ACHN (cell line): Measurements from ENCODE around the gene CHRND.

Source experiments
- DNase-seq: peaks from one replicate; pipeline ENCODE4 v3.0.0-alpha.2; 2015
- in situ Hi-C: cut with HindIII; loops from 2 replicates; pipeline ENCODE4 v1.10.0; 2017; ENCODE audit warnings: low sequenced_read_pairs, low pct_ligation_motif_present, low pct_unique_long_range_greater_than_20kb

CHRND gene

DNA sequence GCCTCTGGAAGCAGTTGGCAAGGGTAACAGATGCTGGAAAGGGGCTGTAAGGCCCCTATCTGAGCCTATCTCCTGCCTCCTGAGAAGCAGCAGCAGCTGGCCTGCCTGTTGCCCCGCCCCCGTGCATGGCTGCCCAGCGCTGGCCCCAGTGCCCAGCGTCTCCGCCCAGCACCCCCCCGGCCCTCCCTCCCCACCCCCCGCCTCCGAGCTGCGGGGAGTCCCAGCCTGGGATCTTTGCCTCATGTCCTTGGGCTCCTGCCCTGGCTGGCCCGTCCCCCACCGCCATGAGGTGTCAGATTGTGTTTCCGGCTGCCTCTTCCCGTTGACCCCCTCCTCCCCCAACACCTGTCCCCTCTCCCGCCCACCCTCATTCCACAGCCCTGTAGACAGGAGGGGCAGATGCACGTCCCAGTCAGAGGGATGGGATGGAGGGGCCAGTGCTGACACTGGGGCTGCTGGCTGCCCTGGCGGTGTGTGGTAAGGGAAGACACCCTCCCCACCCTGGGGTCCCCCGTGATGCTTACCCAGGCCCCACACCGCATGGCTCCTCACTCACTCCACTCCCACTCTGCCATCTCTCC lies at the start of gene CHRND:
Gene CHRND, plus strand, starts transcription at position 370 of the 581 bp plus-strand sequence. Its CDS starts 56 bp downstream, at position 426.
- in situ Hi-C loops = no loop called here
- DNase-seq = no peak

DNA sequence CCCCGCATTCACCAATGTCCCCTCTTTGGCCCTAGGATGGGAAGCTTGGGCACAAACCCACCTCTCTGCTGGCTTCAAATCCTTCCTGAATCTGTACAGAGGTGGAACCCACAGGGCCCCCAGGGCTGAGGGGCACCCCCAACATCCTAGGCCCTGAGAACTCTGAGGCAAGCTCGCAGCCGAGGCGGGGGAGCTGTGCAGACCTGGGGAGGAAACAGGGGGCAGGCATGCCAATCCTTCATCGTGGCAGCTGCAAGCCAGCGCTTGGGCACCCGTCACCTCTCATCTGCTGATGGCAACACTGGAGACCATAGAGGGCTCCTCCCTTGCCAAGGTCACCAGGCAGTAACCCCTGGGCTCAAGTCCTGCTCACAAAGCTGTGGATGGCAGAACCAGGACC lies 49.2 kb upstream of the CHRND start:
- no peak for DNase-seq
- in situ Hi-C loops = no loop called here

- no peak for DNase-seq
- in situ Hi-C loops = no loop called here
Measured at GRCh38 chr2:232477751-232478510, 48.0 kb upstream of the CHRND start.

GRCh38 chr2:232478571-232479340 lies 47.2 kb upstream of the CHRND start:
- no peak for DNase-seq
- in situ Hi-C loops = no loop called here

- in situ Hi-C loops = no loop called here
- no peak for DNase-seq
Measured at GRCh38 chr2:232479341-232480200, 46.4 kb upstream of the CHRND start.

DNA sequence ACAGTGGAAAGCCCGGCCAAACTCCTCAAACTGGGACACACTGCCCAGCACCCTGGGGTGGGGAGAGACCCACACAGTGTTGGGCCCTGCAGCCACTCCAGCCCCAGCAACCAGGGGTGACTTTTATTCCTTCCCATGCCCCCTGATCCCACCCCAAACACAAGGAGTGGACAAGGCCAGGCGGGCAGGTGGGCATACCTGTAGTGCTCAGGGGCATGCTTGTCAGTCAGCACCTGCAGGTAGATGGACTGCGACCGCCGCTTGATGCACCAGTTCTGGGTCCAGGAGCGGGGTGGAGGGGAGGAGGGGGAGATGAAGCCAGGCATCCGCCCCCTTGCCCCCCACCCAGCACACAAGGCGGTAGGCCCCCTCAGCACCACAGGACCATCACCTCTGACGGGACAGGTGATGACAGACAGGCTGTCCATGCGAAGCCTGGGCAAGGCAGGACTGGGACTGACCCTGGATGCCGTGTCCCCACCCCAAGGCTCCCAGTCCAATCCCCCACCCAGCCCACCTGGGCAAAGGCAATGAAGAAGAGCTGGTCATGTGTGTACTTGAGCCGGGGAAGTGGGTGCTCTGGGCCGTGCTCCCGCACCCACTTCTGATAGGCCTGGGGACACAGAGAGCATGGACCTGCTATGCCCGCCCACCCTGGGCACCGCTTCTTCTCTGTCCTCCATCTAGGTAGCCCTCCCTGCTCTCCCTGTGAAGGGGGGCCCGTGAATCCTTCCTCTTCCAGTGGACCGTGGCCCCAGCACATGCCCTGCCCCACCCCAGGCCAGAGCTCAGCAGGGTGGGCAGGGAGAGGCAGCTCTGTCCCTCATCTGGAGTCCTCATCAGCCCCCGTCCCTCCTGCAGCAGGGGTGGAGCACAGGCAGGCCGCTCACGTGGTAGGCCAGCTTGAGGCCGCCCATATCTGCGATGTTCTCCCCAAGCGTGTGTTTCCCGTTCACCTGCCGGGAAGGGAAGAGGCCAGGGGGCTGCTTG lies 45.5 kb upstream of the CHRND start:
- in situ Hi-C loops = no loop called here
- DNase-seq = no peak

DNA sequence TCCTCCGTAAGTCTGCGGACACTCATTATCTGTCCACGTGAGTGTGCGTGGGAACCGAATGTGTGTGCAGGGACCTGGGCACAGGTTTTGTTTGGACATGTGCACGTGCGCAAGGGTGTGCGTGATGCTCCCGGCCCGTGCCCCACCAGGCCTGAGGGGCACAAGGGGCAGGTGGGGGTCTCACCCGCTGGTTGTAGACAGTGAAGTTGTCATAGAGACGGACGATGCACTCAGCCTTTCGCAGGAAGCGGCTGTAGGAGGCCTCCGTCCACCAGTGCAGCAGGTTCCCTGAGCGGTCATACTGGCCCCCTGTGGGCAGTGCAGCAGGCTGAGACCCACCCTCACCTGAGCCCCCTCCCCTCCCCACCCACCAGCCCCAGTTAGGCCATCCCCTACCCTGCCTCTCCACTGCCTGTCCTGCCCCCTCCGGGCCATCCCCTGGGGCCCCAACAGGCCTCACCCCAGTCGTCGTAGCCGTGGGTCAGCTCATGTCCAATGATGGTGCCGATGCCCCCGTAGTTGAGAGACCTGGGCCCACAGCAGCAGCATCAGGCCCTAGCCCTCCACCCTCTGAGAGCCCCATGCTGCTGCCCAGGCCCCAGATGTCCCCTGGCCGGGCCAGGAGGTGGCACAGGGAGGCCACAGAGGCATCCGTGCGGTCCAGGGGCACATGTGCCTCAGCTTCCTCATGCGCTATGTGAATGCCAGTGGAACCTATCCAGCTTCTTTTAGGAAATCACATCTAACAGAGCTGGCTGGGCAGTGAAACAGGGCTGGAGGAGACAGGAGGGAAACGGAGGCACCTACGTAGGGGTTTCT lies 44.4 kb upstream of the CHRND start:
- no peak for DNase-seq
- in situ Hi-C loops = no loop called here

- DNase-seq = no peak
- in situ Hi-C loops = no loop called here
Measured at GRCh38 chr2:232482301-232483238, 43.4 kb upstream of the CHRND start.

DNA sequence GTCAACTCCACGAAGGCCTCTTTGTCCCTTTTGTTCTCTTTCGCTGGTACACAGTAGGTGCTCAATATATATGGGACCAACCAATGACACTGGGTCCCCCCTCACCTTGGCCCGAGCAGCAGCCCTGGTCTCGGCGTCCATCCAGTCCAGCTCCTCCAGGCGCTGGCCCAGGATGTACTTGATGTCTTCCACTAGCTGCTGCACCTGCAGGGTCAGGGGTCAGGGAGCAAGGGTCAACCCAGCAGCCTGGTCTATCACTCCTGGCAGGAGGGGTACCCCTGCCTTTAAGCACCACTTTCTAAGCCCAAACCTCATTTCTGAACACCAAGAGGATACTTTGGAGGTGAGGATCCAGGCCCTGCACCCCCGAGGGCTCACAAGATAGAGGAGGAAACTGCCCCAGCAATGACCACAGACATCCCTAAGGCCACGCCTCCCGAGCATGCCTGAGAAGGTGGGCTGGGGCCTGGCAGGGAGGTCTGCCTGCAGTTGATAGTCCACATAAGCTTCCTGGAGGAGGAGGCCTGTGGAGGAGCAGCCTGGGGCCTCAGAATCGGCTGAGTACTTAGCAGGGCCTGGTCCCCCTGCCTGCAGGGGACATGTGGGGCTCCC lies 42.5 kb upstream of the CHRND start:
- DNase-seq = no peak
- in situ Hi-C loops = no loop called here

- DNase-seq = no peak
- in situ Hi-C loops = no loop called here
Measured at GRCh38 chr2:232483923-232484627, 41.9 kb upstream of the CHRND start.

GRCh38 chr2:232484628-232485347 lies 41.2 kb upstream of the CHRND start:
- DNase-seq = no peak
- in situ Hi-C loops = no loop called here

DNA sequence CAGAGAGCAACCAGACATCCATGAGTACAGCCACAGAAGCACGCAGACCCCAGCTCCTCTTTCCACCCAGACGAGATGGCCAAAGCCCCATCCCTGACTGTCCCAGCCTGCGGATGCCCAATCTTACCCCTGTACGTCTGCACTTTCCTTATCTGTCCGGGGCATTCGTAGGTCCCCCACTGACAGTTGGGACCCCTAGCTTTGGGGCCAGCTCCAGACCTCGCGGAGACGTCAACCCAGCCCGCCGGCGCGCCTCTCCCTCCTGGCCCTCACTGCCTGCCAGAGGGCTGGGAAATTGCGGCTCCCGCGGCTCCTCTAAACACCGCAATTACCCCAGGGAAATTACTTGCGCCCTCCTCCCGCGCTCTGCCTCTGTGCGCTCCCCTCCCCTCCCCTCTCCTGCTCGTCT lies 40.6 kb upstream of the CHRND start:
- DNase-seq = no peak
- in situ Hi-C loops = no loop called here

DNA sequence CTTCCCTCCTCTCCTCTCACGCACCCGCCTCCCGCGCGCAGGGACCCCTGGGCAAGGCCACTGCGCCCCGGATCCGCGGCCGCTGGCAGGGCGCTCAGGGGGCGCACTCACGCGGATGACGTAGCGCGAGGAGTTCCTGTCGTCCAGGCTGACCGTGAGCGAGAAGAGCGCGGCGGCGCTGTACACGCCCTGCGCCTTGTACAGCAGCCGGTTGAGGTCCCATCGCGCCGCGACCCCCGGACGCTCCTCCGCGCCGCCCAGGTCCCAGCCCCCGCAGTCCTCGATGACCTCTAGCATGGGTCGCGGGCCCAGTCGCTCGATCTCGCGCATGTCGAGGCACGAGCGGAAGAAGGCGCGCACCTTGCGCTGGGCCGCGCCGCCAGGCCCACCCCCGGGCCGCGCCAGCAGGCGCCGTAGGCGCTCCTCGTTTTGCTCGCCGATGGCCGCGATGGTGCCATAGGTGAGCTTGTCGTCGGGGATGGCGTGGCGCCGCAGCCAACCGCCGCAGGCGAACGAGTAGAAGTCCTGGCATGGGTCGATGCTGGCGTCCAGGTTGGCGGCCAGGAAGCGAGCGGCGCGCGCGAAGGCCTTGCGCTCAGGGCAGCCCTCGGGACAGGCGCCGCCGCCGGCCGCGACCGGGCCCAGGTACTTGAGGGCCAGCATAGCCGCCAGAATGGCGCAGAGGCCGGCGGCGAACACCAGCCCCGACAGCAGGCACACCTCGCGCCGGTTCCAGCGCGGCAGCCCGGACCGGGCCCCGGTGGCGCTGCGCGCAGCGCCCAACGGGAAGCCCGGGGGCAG lies 40.0 kb upstream of the CHRND start:
- in situ Hi-C loops = no loop called here
- DNase-seq = no peak
